ENCODE results near the gene ENSA. TPM values are rescaled to one million over a fixed set of nuclear protein-coding genes. Genes with fewer than 3 reads are reported as not detected.

The ENSA gene
- total RNA-seq, 1 experiment from 2014 or later, result 194 TPM

DNA sequence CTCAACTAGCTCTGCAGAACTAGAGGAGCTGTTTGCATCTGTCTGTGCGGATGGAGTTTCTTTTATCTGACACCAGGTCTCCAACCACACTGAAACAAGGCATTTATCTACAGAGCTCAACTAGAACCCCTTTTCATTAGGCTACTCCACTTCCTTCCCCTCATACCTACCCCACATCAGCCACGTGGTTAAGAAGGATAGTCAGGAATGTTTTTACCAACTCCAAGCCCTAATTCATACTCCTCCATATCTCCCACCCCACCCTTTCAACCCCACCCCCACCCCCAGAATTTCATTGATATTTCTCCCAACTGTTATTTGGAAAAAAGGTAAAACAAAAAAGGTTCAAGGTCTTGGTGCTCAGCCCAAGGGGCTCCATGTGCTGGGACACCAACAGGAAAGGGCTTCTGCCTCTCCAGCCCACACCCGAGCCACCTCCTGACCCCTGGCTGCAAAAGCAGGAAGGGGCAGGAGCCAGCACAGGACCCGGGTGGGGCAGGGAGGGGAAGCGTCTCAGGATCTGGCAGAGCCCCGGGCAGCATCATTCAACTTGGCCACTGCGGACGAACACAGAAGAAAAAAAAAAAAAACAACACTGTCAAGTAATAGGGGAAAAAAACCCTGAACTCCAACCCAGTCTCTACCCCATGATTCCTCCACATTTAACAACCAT, 7.0 kb downstream of the ENSA start:
- H3K9me3 ChIP-seq (ENCODE audit: low read length), result no peaks in the 10 kb centered on the region
- intact Hi-C loops (cut with micrococcal nuclease), result loop anchor here (5.0 to 10.0 kb wide), 3 partner anchors 305 to 382 kb away; partner anchors contain the start of genes MINDY1, PRUNE1 and SETDB1
- ChIA-PET POLR2A (ENCODE audit: unreplicated experiment) (no interaction called here), CTCF (no interaction called here)
- DNase-seq (peak; percentile 6), ATAC-seq (no peak)
- H3K9ac ChIP-seq (ENCODE audit: low read length), result peak overlapping the region; percentile 3; the same call in 1 of the 2 replicates
- no peak overlapping the region for H3K4me3 ChIP-seq (ENCODE audit: low read length)
- peak overlapping the region; percentile 15; the same call in 1 of the 2 replicates for H3K4me2 ChIP-seq (ENCODE audit: low read length)
- H3K36me3 ChIP-seq (ENCODE audit: low read depth, low read length), result peaks cover 74% of the 10 kb centered on the region
- no peaks in the 10 kb centered on the region for H3K9me2 ChIP-seq (replicated peaks; ENCODE audit: low read length)
- no peaks in the 10 kb centered on the region for H4K20me1 ChIP-seq (ENCODE audit: low read length)
- no TSS peak for BruUV-seq (replicated peaks)
- H2AFZ ChIP-seq (ENCODE audit: low read length), result no peak overlapping the region
- H3K4me1 ChIP-seq (ENCODE audit: insufficient read depth, low read length), result peaks cover 55% of the 10 kb centered on the region
- TF ChIP-seq EZH2 (IDR thresholded peaks at IDR 0.05; ENCODE audit: low read length, unreplicated experiment) (no peak), EZH2phosphoT487 (IDR thresholded peaks at IDR 0.05; ENCODE audit: borderline replicate concordance, low read length) (no peak)
- TF ChIP-seq, protein P1, sequence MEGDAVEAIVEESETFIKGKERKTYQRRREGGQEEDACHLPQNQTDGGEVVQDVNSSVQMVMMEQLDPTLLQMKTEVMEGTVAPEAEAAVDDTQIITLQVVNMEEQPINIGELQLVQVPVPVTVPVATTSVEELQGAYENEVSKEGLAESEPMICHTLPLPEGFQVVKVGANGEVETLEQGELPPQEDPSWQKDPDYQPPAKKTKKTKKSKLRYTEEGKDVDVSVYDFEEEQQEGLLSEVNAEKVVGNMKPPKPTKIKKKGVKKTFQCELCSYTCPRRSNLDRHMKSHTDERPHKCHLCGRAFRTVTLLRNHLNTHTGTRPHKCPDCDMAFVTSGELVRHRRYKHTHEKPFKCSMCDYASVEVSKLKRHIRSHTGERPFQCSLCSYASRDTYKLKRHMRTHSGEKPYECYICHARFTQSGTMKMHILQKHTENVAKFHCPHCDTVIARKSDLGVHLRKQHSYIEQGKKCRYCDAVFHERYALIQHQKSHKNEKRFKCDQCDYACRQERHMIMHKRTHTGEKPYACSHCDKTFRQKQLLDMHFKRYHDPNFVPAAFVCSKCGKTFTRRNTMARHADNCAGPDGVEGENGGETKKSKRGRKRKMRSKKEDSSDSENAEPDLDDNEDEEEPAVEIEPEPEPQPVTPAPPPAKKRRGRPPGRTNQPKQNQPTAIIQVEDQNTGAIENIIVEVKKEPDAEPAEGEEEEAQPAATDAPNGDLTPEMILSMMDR (conservative IDR thresholded peaks at IDR 0.05; ENCODE audit: low read depth, low read length), result no peak
- peaks cover 41% of the 10 kb centered on the region for H3K79me2 ChIP-seq (ENCODE audit: low read length)
- peak overlapping the region; percentile 93 for H3K27ac ChIP-seq (ENCODE audit: low read length)
- H3F3A ChIP-seq (ENCODE audit: low read length, unreplicated experiment), result peaks cover 5% of the 10 kb centered on the region
- H3K27me3 ChIP-seq (ENCODE audit: low read length), result no peaks in the 10 kb centered on the region

DNA sequence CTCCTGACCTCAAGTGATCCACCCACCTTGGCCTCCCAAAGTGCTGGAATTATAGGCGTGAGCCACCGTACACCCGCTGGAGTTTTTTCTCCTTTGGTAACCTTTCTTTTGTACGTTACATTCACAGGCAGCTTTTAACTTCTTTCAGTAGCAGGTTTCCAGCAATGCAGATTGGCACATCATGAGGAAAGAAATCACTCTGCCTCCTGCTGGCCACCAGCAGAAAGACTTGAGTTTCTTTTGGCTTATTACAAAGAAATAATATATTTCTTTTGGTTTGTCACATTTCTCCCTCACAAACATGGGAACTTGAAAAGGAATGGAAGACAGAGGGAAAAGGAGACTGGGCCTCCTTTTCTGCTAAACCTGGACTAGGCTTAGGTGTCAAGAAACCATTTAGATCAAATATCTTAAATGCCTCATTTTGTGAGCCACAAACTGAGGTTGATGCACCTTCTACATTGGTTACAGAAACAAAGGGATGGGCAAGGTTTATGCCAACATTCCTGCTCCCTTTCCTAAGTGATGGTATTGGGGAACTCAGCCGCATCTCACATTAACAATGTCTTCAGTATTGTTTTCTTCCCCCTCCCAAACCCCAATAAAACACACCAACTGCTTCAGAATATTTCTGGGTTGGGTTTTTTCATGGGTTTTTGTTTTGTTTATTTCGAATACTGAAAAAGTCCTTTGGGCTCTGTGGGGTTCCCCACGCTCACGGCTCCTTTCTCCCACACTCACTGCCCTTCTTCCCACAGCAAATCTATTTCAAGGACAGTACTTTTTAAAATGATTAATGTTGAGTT, 7.7 kb downstream of the ENSA start:
- ATAC-seq, result no peak
- H3K9ac ChIP-seq (ENCODE audit: low read length), result peak overlapping the region; percentile 3; the same call in 1 of the 2 replicates
- intact Hi-C loops (cut with micrococcal nuclease), result loop anchor here (2.0 to 10.0 kb wide), 5 partner anchors 43 to 383 kb away; partner anchors contain the start of genes MCL1, MINDY1, PRUNE1 and SETDB1

More for the DNA sequence above, 7.7 kb downstream of the ENSA start:
- H3K4me2 ChIP-seq (ENCODE audit: low read length), result no peak overlapping the region
- H3K4me1 ChIP-seq (ENCODE audit: insufficient read depth, low read length), result peaks cover 53% of the 10 kb centered on the region
- peak; percentile 58 for DNase-seq
- H3K9me2 ChIP-seq (replicated peaks; ENCODE audit: low read length), result no peaks in the 10 kb centered on the region
- peaks cover 5% of the 10 kb centered on the region for H3F3A ChIP-seq (ENCODE audit: low read length, unreplicated experiment)
- no peaks in the 10 kb centered on the region for H3K27me3 ChIP-seq (ENCODE audit: low read length)
- no peak overlapping the region for H2AFZ ChIP-seq (ENCODE audit: low read length)
- H3K9me3 ChIP-seq (ENCODE audit: low read length), result no peaks in the 10 kb centered on the region
- POLR2A ChIA-PET (ENCODE audit: unreplicated experiment), result no interaction called here
- H4K20me1 ChIP-seq (ENCODE audit: low read length), result no peaks in the 10 kb centered on the region
- H3K4me3 ChIP-seq (ENCODE audit: low read length), result no peak overlapping the region
- BruUV-seq (replicated peaks), result TSS peak; percentile 25
- H3K36me3 ChIP-seq (ENCODE audit: low read depth, low read length), result peaks cover 74% of the 10 kb centered on the region
- CTCF ChIA-PET, result interaction anchor here (0.6 to 1.0 kb wide), 3 partner anchors 42 to 375 kb away, joined by 3 to 6 read pairs (median 6); partner anchors contain the start of gene MCL1
- H3K27ac ChIP-seq (ENCODE audit: low read length), result peak overlapping the region; percentile 93
- H3K79me2 ChIP-seq (ENCODE audit: low read length), result peaks cover 34% of the 10 kb centered on the region
- TF ChIP-seq, protein P1 (conservative IDR thresholded peaks at IDR 0.05; ENCODE audit: low read depth, low read length), result peak; percentile 82
- no peak for TF ChIP-seq EZH2phosphoT487 (IDR thresholded peaks at IDR 0.05; ENCODE audit: borderline replicate concordance, low read length)
